ENCODE measurements around the gene PPEF2.

PPEF2 gene

GRCh38 chr4:75895744-75896314, 6.4 kb downstream of the PPEF2 start:
- DNase-seq (ENCODE audit: low read depth in 2 of 2), result no peak

GRCh38 chr4:75892508-75892907, 9.7 kb downstream of the PPEF2 start:
- DNase-seq (ENCODE audit: low read depth in 2 of 2), result no peak

- DNase-seq (ENCODE audit: low read depth in 2 of 2), result no peak
Observed at GRCh38 chr4:75891611-75892010, 10.6 kb downstream of the PPEF2 start.

GRCh38 chr4:75889537-75890199, 12.6 kb downstream of the PPEF2 start:
- no peak for DNase-seq (ENCODE audit: low read depth in 2 of 2)

- no peak for DNase-seq (ENCODE audit: low read depth in 2 of 2)
Observed at GRCh38 chr4:75886104-75886503, 16.1 kb downstream of the PPEF2 start.

- no peak for DNase-seq (ENCODE audit: low read depth in 2 of 2)
Observed at GRCh38 chr4:75881476-75881875, 20.8 kb downstream of the PPEF2 start.

GRCh38 chr4:75880278-75880677, 22.0 kb downstream of the PPEF2 start:
- DNase-seq (ENCODE audit: low read depth in 2 of 2), result no peak

GRCh38 chr4:75878246-75878756, 24.0 kb downstream of the PPEF2 start:
- no peak for DNase-seq (ENCODE audit: low read depth in 2 of 2)

- no peak for DNase-seq (ENCODE audit: low read depth in 2 of 2)
Observed at GRCh38 chr4:75876218-75876617, 26.0 kb downstream of the PPEF2 start.

- no peak for DNase-seq (ENCODE audit: low read depth in 2 of 2)
Observed at GRCh38 chr4:75869100-75869499, 33.2 kb downstream of the PPEF2 start.

- no peak for DNase-seq (ENCODE audit: low read depth in 2 of 2)
Observed at GRCh38 chr4:75867130-75867529, 35.1 kb downstream of the PPEF2 start.

GRCh38 chr4:75860606-75861005, 41.6 kb downstream of the PPEF2 start:
- DNase-seq (ENCODE audit: low read depth in 2 of 2), result no peak

GRCh38 chr4:75858721-75859120, 43.5 kb downstream of the PPEF2 start:
- no peak for DNase-seq (ENCODE audit: low read depth in 2 of 2)

- no peak for DNase-seq (ENCODE audit: low read depth in 2 of 2)
Observed at GRCh38 chr4:75849461-75849860, 52.8 kb downstream of the PPEF2 start.

- DNase-seq (ENCODE audit: low read depth in 2 of 2), result no peak
Observed at GRCh38 chr4:75848891-75849290, 53.4 kb downstream of the PPEF2 start.

GRCh38 chr4:75848171-75848760, 54.0 kb downstream of the PPEF2 start:
- DNase-seq (ENCODE audit: low read depth in 2 of 2), result peak in 1 of 2 donors; percentile 8

GRCh38 chr4:75845992-75846391, 56.3 kb downstream of the PPEF2 start:
- no peak for DNase-seq (ENCODE audit: low read depth in 2 of 2)

- DNase-seq (ENCODE audit: low read depth in 2 of 2), result no peak
Observed at GRCh38 chr4:75844151-75844662, 58.0 kb downstream of the PPEF2 start.

- no peak for DNase-seq (ENCODE audit: low read depth in 2 of 2)
Observed at GRCh38 chr4:75843596-75843995, 58.7 kb downstream of the PPEF2 start.

GRCh38 chr4:75841641-75842520, 60.4 kb downstream of the PPEF2 start:
- DNase-seq (ENCODE audit: low read depth in 2 of 2), result no peak

GRCh38 chr4:75834772-75835154, 67.5 kb downstream of the PPEF2 start:
- DNase-seq (ENCODE audit: low read depth in 2 of 2), result no peak

Measured in stimulated activated CD4-positive, alpha-beta T cell treated with anti-CD3 and anti-CD28 coated beads, Interleukin-4, amount 100 ng/mL, for 48 hours (primary cell).